Measurements from ENCODE around the gene DENND11. TPM values are rescaled to one million over a fixed set of nuclear protein-coding genes. Genes with fewer than 3 reads are reported as not detected.

Gene DENND11
- total and polyA plus RNA-seq, 2 experiments from 2014 or later = 5.6 to 29.5 TPM

- Histone ChIP-seq H3K4me2 (no peak overlapping the region), H3K36me3 (replicated peaks; ENCODE audit: insufficient read depth, low read depth) (no peaks in the 10 kb centered on the region), H3K9me2 (replicated peaks; ENCODE audit: insufficient read depth) (no peaks in the 10 kb centered on the region), H3K4me1 (ENCODE audit: insufficient read depth) (no peaks in the 10 kb centered on the region), H3K27ac (no peak overlapping the region), H4K20me1 (ENCODE audit: insufficient read depth, poor library complexity, severe bottlenecking) (no peaks in the 10 kb centered on the region), H3K4me3 (no peak overlapping the region), H2AFZ (no peak overlapping the region), H3K9me3 (ENCODE audit: low read depth) (no peaks in the 10 kb centered on the region), H3K27me3 (no peaks in the 10 kb centered on the region), H3K79me2 (peaks cover 35% of the 10 kb centered on the region)
- TF ChIP-seq EZH2 (IDR thresholded peaks at IDR 0.05; ENCODE audit: borderline replicate concordance) (no peak), CTCF (IDR thresholded peaks at IDR 0.05; ENCODE audit: poor library complexity) (no peak), EZH2phosphoT487 (IDR thresholded peaks at IDR 0.05; ENCODE audit: low read depth, severe bottlenecking, unreplicated experiment) (no peak)
- 97% methylated on average over 3 of the region's 3 CpGs for WGBS (ENCODE audit: low lambda C conversion rate, missing lambda C conversion rate)
- no peak for DNase-seq (ENCODE audit: low spot score)
Measured at GRCh38 chr7:141686074-141686473, 15.9 kb downstream of the DENND11 start.

GRCh38 chr7:141685285-141686023 lies 16.5 kb downstream of the DENND11 start:
- Histone ChIP-seq H3K4me2 (no peak overlapping the region), H4K20me1 (ENCODE audit: insufficient read depth, poor library complexity, severe bottlenecking) (no peaks in the 10 kb centered on the region), H2AFZ (no peak overlapping the region), H3K9me2 (replicated peaks; ENCODE audit: insufficient read depth) (no peaks in the 10 kb centered on the region), H3K27ac (no peak overlapping the region), H3K27me3 (no peaks in the 10 kb centered on the region), H3K9me3 (ENCODE audit: low read depth) (no peaks in the 10 kb centered on the region), H3K4me3 (no peak overlapping the region), H3K36me3 (replicated peaks; ENCODE audit: insufficient read depth, low read depth) (no peaks in the 10 kb centered on the region), H3K79me2 (peaks cover 29% of the 10 kb centered on the region), H3K4me1 (ENCODE audit: insufficient read depth) (no peaks in the 10 kb centered on the region)
- TF ChIP-seq EZH2 (IDR thresholded peaks at IDR 0.05; ENCODE audit: borderline replicate concordance) (no peak), CTCF (IDR thresholded peaks at IDR 0.05; ENCODE audit: poor library complexity) (no peak), EZH2phosphoT487 (IDR thresholded peaks at IDR 0.05; ENCODE audit: low read depth, severe bottlenecking, unreplicated experiment) (no peak)
- DNase-seq (ENCODE audit: low spot score) = no peak
- WGBS (ENCODE audit: low lambda C conversion rate, missing lambda C conversion rate) = 97% methylated on average over 27 of the region's 27 CpGs

- Histone ChIP-seq H2AFZ (no peak overlapping the region), H3K9me3 (ENCODE audit: low read depth) (no peaks in the 10 kb centered on the region), H3K36me3 (replicated peaks; ENCODE audit: insufficient read depth, low read depth) (no peaks in the 10 kb centered on the region), H4K20me1 (ENCODE audit: insufficient read depth, poor library complexity, severe bottlenecking) (no peaks in the 10 kb centered on the region), H3K4me2 (no peak overlapping the region), H3K79me2 (no peaks in the 10 kb centered on the region), H3K4me3 (no peak overlapping the region), H3K9me2 (replicated peaks; ENCODE audit: insufficient read depth) (no peaks in the 10 kb centered on the region), H3K4me1 (ENCODE audit: insufficient read depth) (no peaks in the 10 kb centered on the region), H3K27me3 (no peaks in the 10 kb centered on the region), H3K27ac (no peak overlapping the region)
- DNase-seq (ENCODE audit: low spot score) = no peak
- TF ChIP-seq EZH2 (IDR thresholded peaks at IDR 0.05; ENCODE audit: borderline replicate concordance) = no peak
- TF ChIP-seq CTCF (IDR thresholded peaks at IDR 0.05; ENCODE audit: poor library complexity) = no peak
- TF ChIP-seq EZH2phosphoT487 (IDR thresholded peaks at IDR 0.05; ENCODE audit: low read depth, severe bottlenecking, unreplicated experiment) = no peak
Measured at GRCh38 chr7:141679014-141679413, 23.0 kb downstream of the DENND11 start.
